ENCODE data around the gene MAP3K21.

GRCh38 chr1:233331676-233332519, 4.4 kb downstream of the MAP3K21 start:
- no peak for TF ChIP-seq CTCF (conservative IDR thresholded peaks at IDR 0.05 in 1 of 2, IDR thresholded peaks at IDR 0.05 in 1 of 2; ENCODE audit: low read depth in 1 of 2, low read length in 2 of 2)
- no peak for TF ChIP-seq EZH2 (IDR thresholded peaks at IDR 0.05; ENCODE audit: low read length, missing control alignments)

All from fibroblast of lung (primary cell).